Measurements from ENCODE around the gene SLC43A2. TPM values are rescaled to one million over a fixed set of nuclear protein-coding genes. Genes with fewer than 3 reads are reported as not detected.

Gene SLC43A2
- polyA plus RNA-seq, 1 of the 3 experiments (the other 2 are of a cell fraction) = 9.8 TPM

GRCh38 chr17:1551741-1552140 is 76.9 kb downstream of the SLC43A2 start:
- Histone ChIP-seq H3K4me3 (ENCODE audit: low read depth in 2 of 2, low read length in 1 of 2) (no peak overlapping the region), H2AFZ (ENCODE audit: low read depth) (no peak overlapping the region), H3K4me1 (ENCODE audit: control insufficient read depth in 1 of 2, insufficient read depth in 2 of 2, low read depth in 1 of 2, low read length in 1 of 2) (peaks cover 0 to 4% of the 10 kb centered on the region in 2 experiments; a peak in 1 of 4 replicates), H3K27ac (ENCODE audit: low read depth in 2 of 2, low read length in 1 of 2) (no peak overlapping the region), H3K27me3 (ENCODE audit: insufficient read depth) (no peaks in the 10 kb centered on the region), H4K20me1 (ENCODE audit: insufficient read depth) (peaks cover 26% of the 10 kb centered on the region; the same call in 1 of the 2 replicates), H3K9me3 (no peaks in the 10 kb centered on the region), H3F3A (replicated peaks; ENCODE audit: insufficient read depth) (no peaks in the 10 kb centered on the region), H3K4me2 (no peak overlapping the region), H3K79me2 (ENCODE audit: insufficient read depth) (peaks cover 34% of the 10 kb centered on the region), H3K36me3 (replicated peaks in 1 of 2; ENCODE audit: control insufficient read depth in 1 of 2, insufficient read depth in 2 of 2, low read length in 1 of 2) (peaks cover 32 to 34% of the 10 kb centered on the region in 2 experiments), H3K9ac (no peak overlapping the region), H3K9me2 (no peaks in the 10 kb centered on the region)
- TF ChIP-seq USF1 (IDR thresholded peaks at IDR 0.05; ENCODE audit: borderline replicate concordance, low read depth) = no peak
- TF ChIP-seq RXRA (IDR thresholded peaks at IDR 0.05; ENCODE audit: borderline replicate concordance, low read depth) = no peak
- TF ChIP-seq EZH2phosphoT487 (IDR thresholded peaks at IDR 0.05; ENCODE audit: borderline replicate concordance, low read depth) = no peak
- TF ChIP-seq POLR2AphosphoS5 (IDR thresholded peaks at IDR 0.05; ENCODE audit: low read depth, low read length) = no peak
- no peak for TF ChIP-seq MXI1 (IDR thresholded peaks at IDR 0.05; ENCODE audit: low read depth, low read length)
- no peak for TF ChIP-seq ZBTB33 (IDR thresholded peaks at IDR 0.05; ENCODE audit: borderline replicate concordance, low read depth)
- TF ChIP-seq NRF1 (IDR thresholded peaks at IDR 0.05; ENCODE audit: low read depth, low read length) = no peak
- no peak for TF ChIP-seq TAF1 (IDR thresholded peaks at IDR 0.05; ENCODE audit: borderline replicate concordance, low read depth, low read length)
- WGBS (ENCODE audit: low lambda C conversion rate) = 98% methylated on average over 11 of the region's 12 CpGs
- DNase-seq = no peak
- CTCF ChIA-PET = interaction anchor here (1.3 kb wide), 1 partner anchor 23 kb away, joined by 3 read pairs; no protein-coding TSS in a partner anchor
- POLR2A ChIA-PET = no interaction called here

- ChIA-PET POLR2A (no interaction called here), CTCF (no interaction called here)
- Histone ChIP-seq H3K4me1 (ENCODE audit: control insufficient read depth in 1 of 2, insufficient read depth in 2 of 2, low read depth in 1 of 2, low read length in 1 of 2) (no peaks in the 10 kb centered on the region), H3K36me3 (replicated peaks in 1 of 2; ENCODE audit: control insufficient read depth in 1 of 2, insufficient read depth in 2 of 2, low read length in 1 of 2) (peaks cover 28 to 39% of the 10 kb centered on the region in 2 experiments), H3K27me3 (ENCODE audit: insufficient read depth) (no peaks in the 10 kb centered on the region), H3K79me2 (ENCODE audit: insufficient read depth) (peaks cover 8% of the 10 kb centered on the region; the same call in 1 of the 2 replicates), H2AFZ (ENCODE audit: low read depth) (no peak overlapping the region), H3F3A (replicated peaks; ENCODE audit: insufficient read depth) (no peaks in the 10 kb centered on the region), H4K20me1 (ENCODE audit: insufficient read depth) (no peaks in the 10 kb centered on the region; the same call in 1 of the 2 replicates), H3K4me3 (ENCODE audit: low read depth in 2 of 2, low read length in 1 of 2) (no peak overlapping the region), H3K27ac (ENCODE audit: low read depth in 2 of 2, low read length in 1 of 2) (no peak overlapping the region), H3K4me2 (no peak overlapping the region), H3K9me2 (no peaks in the 10 kb centered on the region), H3K9me3 (no peaks in the 10 kb centered on the region), H3K9ac (no peak overlapping the region)
- no peak for TF ChIP-seq ZBTB33 (IDR thresholded peaks at IDR 0.05; ENCODE audit: borderline replicate concordance, low read depth)
- no peak for TF ChIP-seq USF1 (IDR thresholded peaks at IDR 0.05; ENCODE audit: borderline replicate concordance, low read depth)
- TF ChIP-seq IRF3 (IDR thresholded peaks at IDR 0.05; ENCODE audit: low read depth, low read length) = no peak
- TF ChIP-seq FOXM1 (IDR thresholded peaks at IDR 0.05; ENCODE audit: low read depth) = no peak
- no peak for TF ChIP-seq CTCF (IDR thresholded peaks at IDR 0.05)
- no peak for TF ChIP-seq JUND (IDR thresholded peaks at IDR 0.05)
- TF ChIP-seq SMC3 (IDR thresholded peaks at IDR 0.05; ENCODE audit: low read depth, low read length) = no peak
- no peak for TF ChIP-seq FOSL2 (IDR thresholded peaks at IDR 0.05; ENCODE audit: borderline replicate concordance, low read depth)
- 92% methylated on average over 14 of the region's 18 CpGs for WGBS (ENCODE audit: low lambda C conversion rate)
- no peak for DNase-seq
Observed at GRCh38 chr17:1548032-1548431, 80.6 kb downstream of the SLC43A2 start.

All from SK-N-SH (cell line).